Panc1 (cell line): Measurements from ENCODE around the gene METTL15.

ENCODE experiments used
- CTCF ChIP-seq: fragments of 450-650 bp; IDR thresholded peaks from 2 replicates; pipeline ENCODE4 v1.5.1; 2017; ENCODE audit warnings: mild to moderate bottlenecking
- POLR2AphosphoS5 ChIP-seq: IDR thresholded peaks from 2 replicates; pipeline ENCODE4 v1.6.1; 2012; ENCODE audit warnings: mild to moderate bottlenecking, low read depth, low read length, moderate library complexity
- TCF7L2 ChIP-seq: IDR thresholded peaks from 2 replicates; pipeline ENCODE4 v1.6.1; 2011; ENCODE audit warnings: mild to moderate bottlenecking, low read depth, low read length, inconsistent platforms

DNA sequence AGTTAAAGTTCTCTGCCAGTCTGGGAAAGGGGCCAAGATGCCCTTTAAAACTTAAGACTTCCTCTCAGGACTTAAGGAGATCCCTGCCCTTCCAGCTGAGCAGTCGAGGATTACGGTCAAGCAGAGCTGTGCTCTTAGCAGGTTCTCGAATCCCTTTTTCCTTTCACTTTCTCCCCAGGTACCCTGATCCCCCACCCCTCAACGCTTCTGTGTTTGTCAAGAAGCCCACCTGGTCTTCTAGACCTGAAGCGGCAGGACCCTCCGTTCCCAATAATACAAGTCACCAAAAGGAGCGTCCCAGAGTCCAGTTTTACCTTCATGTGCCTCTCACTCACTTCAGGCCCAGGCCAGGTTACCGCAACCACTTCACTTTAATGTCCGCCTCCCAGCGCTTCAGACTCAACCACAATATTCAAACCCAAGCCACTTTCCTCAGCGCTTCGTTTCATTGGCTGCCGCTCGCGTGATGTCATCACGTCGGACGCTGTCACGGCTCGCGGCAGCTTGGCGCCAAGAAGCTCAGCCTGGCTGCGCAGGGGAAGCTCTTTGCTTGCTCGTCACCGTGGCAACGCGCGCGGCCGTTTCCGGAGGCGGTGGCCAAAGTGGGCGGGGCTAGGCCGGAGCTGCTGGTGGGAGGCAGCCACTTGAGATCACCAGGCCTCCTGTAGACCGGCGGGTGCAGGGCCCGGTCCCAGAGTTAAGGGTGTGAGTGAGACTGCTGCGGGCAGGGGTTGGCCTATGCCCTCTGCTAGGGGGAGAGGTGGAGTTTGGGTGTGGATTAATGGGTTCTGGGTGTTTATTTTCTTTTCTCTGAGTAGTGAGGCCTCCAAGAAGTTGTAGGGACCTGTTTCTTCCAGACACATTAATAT lies at the start of gene METTL15, which contains the start of gene KIF18A:
- TF ChIP-seq CTCF (no peak), POLR2AphosphoS5 (peak; percentile 65; the same call in 1 of the 2 replicates), TCF7L2 (no peak)
